Keratinocyte (primary cell): Measurements from ENCODE around the gene ASCC2. TPM values are rescaled to one million over a fixed set of nuclear protein-coding genes. Genes with fewer than 3 reads are reported as not detected.
"Not testable (repeated sequence)": the region's sequence is repeated elsewhere in the genome, so short reads cannot be mapped to it uniquely, and the experiment has no call there.

Source experiments
- DNase-seq: peaks from one replicate; pipeline ENCODE4 v3.0.0-alpha.2; 2011; ENCODE audit warnings: low read depth, missing footprints, low spot score
- FAIRE-seq: peaks from 2 replicates; lab custom pipeline; 2011; peaks lifted over from hg19 to GRCh38; lab: Jason Lieb, UNC
- H2AFZ ChIP-seq: 2 replicates; pipeline ENCODE4 v1.6.0; 2012; ENCODE audit warnings: low read length, control low read depth, inconsistent platforms; ENCODE audit not compliant: control insufficient read depth
- H3K27ac ChIP-seq: 2 replicates; pipeline ENCODE4 v1.5.1; 2011; ENCODE audit warnings: low read length; ENCODE audit not compliant: control insufficient read depth, insufficient read depth
- H3K27me3 ChIP-seq: 3 replicates; pipeline ENCODE4 v1.6.0; 2011; ENCODE audit warnings: low read length; ENCODE audit not compliant: control insufficient read depth, insufficient read depth; ENCODE audit errors: extremely low read depth
- H3K36me3 ChIP-seq, 2 experiments: 2 replicates in 1 of 2; 3 replicates in 1 of 2; pipeline ENCODE4 v1.5.1; 2011; ENCODE audit warnings: low read length in 2 of 2, mild to moderate bottlenecking in 1 of 2; ENCODE audit not compliant: control insufficient read depth in 2 of 2, insufficient read depth in 2 of 2; ENCODE audit errors: extremely low read depth in 1 of 2
- H3K4me1 ChIP-seq: 3 replicates; pipeline ENCODE4 v1.5.1; 2011; ENCODE audit warnings: low read length; ENCODE audit not compliant: control insufficient read depth, insufficient read depth; ENCODE audit errors: extremely low read depth
- H3K4me2 ChIP-seq: 3 replicates; pipeline ENCODE4 v1.6.0; 2011; ENCODE audit warnings: low read depth, low read length; ENCODE audit not compliant: control insufficient read depth, insufficient read depth; ENCODE audit errors: extremely low read depth
- H3K4me3 ChIP-seq, 3 experiments: fragments of 200-600 bp in 1 of 3; sonication (generic) in 1 of 3; 2 replicates in 2 of 3; 3 replicates in 1 of 3; pipeline ENCODE4 v1.5.1; 2011 to 2016; ENCODE audit warnings: low read length in 3 of 3, mild to moderate bottlenecking in 3 of 3, control low read depth in 2 of 3, inconsistent platforms in 1 of 3, low read depth in 1 of 3, mixed read lengths in 1 of 3, mixed run types in 1 of 3, moderate library complexity in 1 of 3; ENCODE audit not compliant: control insufficient read depth in 2 of 3, insufficient read depth in 2 of 3; ENCODE audit errors: extremely low read depth in 1 of 3
- H3K79me2 ChIP-seq: 2 replicates; pipeline ENCODE4 v1.6.0; 2012; ENCODE audit warnings: low read length; ENCODE audit not compliant: control insufficient read depth, insufficient read depth
- H3K9ac ChIP-seq: 3 replicates; pipeline ENCODE4 v1.6.0; 2011; ENCODE audit warnings: low read length; ENCODE audit not compliant: control insufficient read depth, insufficient read depth; ENCODE audit errors: extremely low read depth
- H3K9me1 ChIP-seq: 3 replicates; pipeline ENCODE4 v1.6.0; 2011; ENCODE audit warnings: low read length; ENCODE audit not compliant: control insufficient read depth, insufficient read depth; ENCODE audit errors: extremely low read depth
- H3K9me3 ChIP-seq: 2 replicates; pipeline ENCODE4 v1.5.1; 2012; ENCODE audit warnings: low read depth, low read length; ENCODE audit not compliant: control insufficient read depth
- H4K20me1 ChIP-seq: 3 replicates; pipeline ENCODE4 v1.6.0; 2011; ENCODE audit warnings: low read length; ENCODE audit not compliant: control insufficient read depth, insufficient read depth; ENCODE audit errors: extremely low read depth
- CTCF ChIP-seq, 3 experiments: IDR thresholded peaks in 1 of 3; conservative IDR thresholded peaks in 1 of 3; optimal IDR thresholded peaks in 1 of 3; 2 replicates in 2 of 3; 3 replicates in 1 of 3; pipeline versions ENCODE3 to v1.5.1; 2011; ENCODE audit warnings: low read length in 3 of 3, mild to moderate bottlenecking in 3 of 3, moderate library complexity in 2 of 3, control low read depth in 1 of 3, inconsistent platforms in 1 of 3; ENCODE audit not compliant: insufficient read depth in 2 of 3; ENCODE audit errors: extremely low read depth in 1 of 3
- EZH2 ChIP-seq: IDR thresholded peaks from one replicate; pipeline ENCODE4 v1.6.1; 2012; ENCODE audit warnings: inconsistent platforms, mild to moderate bottlenecking, low read length, moderate library complexity
- dilution Hi-C: fragments of 300-500 bp; cut with MboI; formaldehyde crosslinking; loops from one replicate; pipeline ENCODE4 v1.7.0; 2020; ENCODE audit warnings: low sequenced_read_pairs; ENCODE audit not compliant: extremely low pct_ligation_motif_present
- polyA plus RNA-seq, 5 experiments: library from polyadenylated mRNA; depleted of rRNA in 3 of 5; stranded (reverse) in 3 of 5; stranded (forward) in 1 of 5; unstranded in 1 of 5; fragments of >200 nt; gene quantifications; 1 replicate in 1 of 5; 2 replicates in 3 of 5; 3 replicates in 1 of 5; pipeline versions ENCODE4 v1.2.1 to v1.2.3, GENCODE V29; 2011 to 2012; ENCODE audit warnings: missing spikeins in 2 of 5, low read depth in 1 of 5, low replicate concordance in 1 of 5

ASCC2 gene
- polyA plus RNA-seq, 1 donor (not counting 4 experiments of a cell fraction or from before 2014, with no cell fraction given): 51.3 TPM

GRCh38 chr22:29756341-29756740 lies 81.7 kb downstream of the ASCC2 start:
- peaks cover under 1% of the 10 kb centered on the region for H3K4me1 ChIP-seq
- H4K20me1 ChIP-seq: no peaks in the 10 kb centered on the region
- no peaks in the 10 kb centered on the region for H3K9me1 ChIP-seq
- H3K9me3 ChIP-seq: no peaks in the 10 kb centered on the region
- no peaks in the 10 kb centered on the region for H3K36me3 ChIP-seq
- no peak for TF ChIP-seq EZH2
- no peak for TF ChIP-seq CTCF (optimal IDR thresholded peaks at IDR 0.05 in 1 of 3, IDR thresholded peaks at IDR 0.05 in 1 of 3, conservative IDR thresholded peaks at IDR 0.05 in 1 of 3; ENCODE audit: extremely low read depth in 1 of 3, insufficient read depth in 2 of 3, low read length in 3 of 3)
- H3K4me3 ChIP-seq: no peak overlapping the region
- no peak overlapping the region for H2AFZ ChIP-seq
- no peaks in the 10 kb centered on the region for H3K27me3 ChIP-seq
- no peaks in the 10 kb centered on the region for H3K79me2 ChIP-seq
- no peak overlapping the region for H3K9ac ChIP-seq
- no peak overlapping the region for H3K4me2 ChIP-seq
- DNase-seq: no peak
- dilution Hi-C loops: no loop called here
- no peak overlapping the region for H3K27ac ChIP-seq
- FAIRE-seq: no peak

- Histone ChIP-seq H3K27ac (no peak overlapping the region), H4K20me1 (no peaks in the 10 kb centered on the region), H3K9me1 (no peaks in the 10 kb centered on the region), H3K9me3 (no peaks in the 10 kb centered on the region), H3K4me2 (no peak overlapping the region), H3K4me1 (peaks cover 5% of the 10 kb centered on the region), H3K9ac (no peak overlapping the region), H2AFZ (no peak overlapping the region), H3K4me3 (no peak overlapping the region), H3K27me3 (no peaks in the 10 kb centered on the region), H3K36me3 (no peaks in the 10 kb centered on the region), H3K79me2 (no peaks in the 10 kb centered on the region)
- DNase-seq (no peak), FAIRE-seq (no peak)
- dilution Hi-C loops: no loop called here
- no peak for TF ChIP-seq EZH2
- TF ChIP-seq CTCF (optimal IDR thresholded peaks at IDR 0.05 in 1 of 3, IDR thresholded peaks at IDR 0.05 in 1 of 3, conservative IDR thresholded peaks at IDR 0.05 in 1 of 3; ENCODE audit: extremely low read depth in 1 of 3, insufficient read depth in 2 of 3, low read length in 3 of 3): no peak
Measured at GRCh38 chr22:29755889-29756288, 82.2 kb downstream of the ASCC2 start.

GRCh38 chr22:29754658-29755395 lies 83.2 kb downstream of the ASCC2 start:
- DNase-seq, dilution Hi-C loops, H2AFZ ChIP-seq, H3K4me1 ChIP-seq, FAIRE-seq, H3K9me1 ChIP-seq, H3K9ac ChIP-seq, H3K36me3 ChIP-seq, H4K20me1 ChIP-seq, H3K9me3 ChIP-seq, H3K4me3 ChIP-seq, H3K27me3 ChIP-seq, H3K4me2 ChIP-seq, H3K79me2 ChIP-seq, H3K27ac ChIP-seq: not testable (repeated sequence)
